ENCODE results near the gene STRADA.

The STRADA gene

GRCh38 chr17:63701456-63701820 is 40.2 kb downstream of the STRADA start:
- Histone ChIP-seq H3K9me3 (no peaks in the 10 kb centered on the region), H3K4me3 (ENCODE audit: low read depth in 1 of 2, low read length in 1 of 2) (peak overlapping the region; percentile 73 to 98), H3K36me3 (peaks cover 58% of the 10 kb centered on the region), H3K27me3 (no peaks in the 10 kb centered on the region), H3K4me1 (ENCODE audit: control insufficient read depth in 1 of 2, insufficient read depth in 1 of 2, low read depth in 1 of 2, low read length in 1 of 2) (peaks cover 47 to 58% of the 10 kb centered on the region in 2 experiments), H3K27ac (peak overlapping the region; percentile 100)
- TF ChIP-seq CTCF (IDR thresholded peaks at IDR 0.05) = no peak

GRCh38 chr17:63700528-63701455 is 40.8 kb downstream of the STRADA start:
- peak overlapping the region; percentile 73 to 98 for H3K4me3 ChIP-seq (ENCODE audit: low read depth in 1 of 2, low read length in 1 of 2)
- peaks cover 47 to 57% of the 10 kb centered on the region in 2 experiments for H3K4me1 ChIP-seq (ENCODE audit: control insufficient read depth in 1 of 2, insufficient read depth in 1 of 2, low read depth in 1 of 2, low read length in 1 of 2)
- no peaks in the 10 kb centered on the region for H3K9me3 ChIP-seq
- peaks cover 58% of the 10 kb centered on the region for H3K36me3 ChIP-seq
- H3K27me3 ChIP-seq = no peaks in the 10 kb centered on the region
- peak; percentile 36 for TF ChIP-seq CTCF (IDR thresholded peaks at IDR 0.05)
- peak overlapping the region; percentile 100 for H3K27ac ChIP-seq

DNA sequence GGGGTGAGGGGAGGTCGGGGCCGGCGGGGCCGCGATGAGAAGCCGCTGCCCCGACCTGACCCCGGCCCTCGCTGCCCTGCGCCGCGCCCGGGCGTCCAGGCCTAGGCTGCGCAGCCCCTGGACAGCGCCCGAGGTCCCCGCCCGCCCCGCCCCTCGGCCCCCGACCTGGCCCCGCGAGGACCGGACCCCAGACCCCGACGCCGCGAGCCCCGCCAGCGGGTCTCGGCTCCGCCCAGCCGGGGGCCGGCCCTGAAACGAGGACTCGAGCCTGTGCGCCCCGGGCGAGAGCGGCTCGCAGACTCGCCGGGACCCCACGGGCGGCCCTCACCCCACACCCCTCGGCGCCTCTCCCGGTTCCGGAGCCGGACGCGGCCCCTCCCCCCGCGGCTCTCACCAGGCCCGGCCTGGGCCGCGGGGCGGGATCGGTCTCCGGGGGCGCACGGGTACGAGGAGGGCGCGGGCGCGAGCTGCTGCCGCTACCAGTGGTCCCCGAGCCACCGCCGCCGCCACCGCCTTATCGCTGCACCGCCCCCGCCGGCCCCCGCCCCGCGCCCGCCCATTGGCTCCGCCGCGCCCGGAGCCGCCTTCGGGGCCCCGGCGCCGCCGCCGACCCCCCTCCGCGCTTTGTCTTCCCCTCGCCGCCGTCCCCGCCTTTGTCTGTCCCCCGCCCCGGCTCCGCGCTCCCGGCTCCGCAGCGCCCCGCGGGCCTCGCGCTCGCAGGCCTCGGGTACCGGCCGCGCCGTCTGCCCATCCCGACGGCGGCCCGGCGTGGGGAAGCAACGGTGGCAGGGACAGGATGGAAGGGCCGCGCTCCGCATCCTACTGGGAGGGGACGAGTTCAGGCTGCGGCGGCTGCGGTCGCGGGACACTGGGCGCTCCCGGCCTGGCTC is 41.7 kb downstream of the STRADA start, which contains the start of gene LIMD2:
LIMD2 (minus strand) TSS at position 488 of the 890 bp plus-strand sequence. CDS start 827 bp downstream, outside the sequence.
- H3K36me3 ChIP-seq = peaks cover 59% of the 10 kb centered on the region
- peaks cover 43 to 53% of the 10 kb centered on the region in 2 experiments for H3K4me1 ChIP-seq (ENCODE audit: control insufficient read depth in 1 of 2, insufficient read depth in 1 of 2, low read depth in 1 of 2, low read length in 1 of 2)
- peak within 1 kb of the TSS; percentile 73 to 98 for H3K4me3 ChIP-seq (ENCODE audit: low read depth in 1 of 2, low read length in 1 of 2)
- no peaks in the 10 kb centered on the region for H3K27me3 ChIP-seq
- H3K9me3 ChIP-seq = no peaks in the 10 kb centered on the region
- H3K27ac ChIP-seq = peak within 1 kb of the TSS; percentile 100
- TF ChIP-seq CTCF (IDR thresholded peaks at IDR 0.05) = no peak

DNA sequence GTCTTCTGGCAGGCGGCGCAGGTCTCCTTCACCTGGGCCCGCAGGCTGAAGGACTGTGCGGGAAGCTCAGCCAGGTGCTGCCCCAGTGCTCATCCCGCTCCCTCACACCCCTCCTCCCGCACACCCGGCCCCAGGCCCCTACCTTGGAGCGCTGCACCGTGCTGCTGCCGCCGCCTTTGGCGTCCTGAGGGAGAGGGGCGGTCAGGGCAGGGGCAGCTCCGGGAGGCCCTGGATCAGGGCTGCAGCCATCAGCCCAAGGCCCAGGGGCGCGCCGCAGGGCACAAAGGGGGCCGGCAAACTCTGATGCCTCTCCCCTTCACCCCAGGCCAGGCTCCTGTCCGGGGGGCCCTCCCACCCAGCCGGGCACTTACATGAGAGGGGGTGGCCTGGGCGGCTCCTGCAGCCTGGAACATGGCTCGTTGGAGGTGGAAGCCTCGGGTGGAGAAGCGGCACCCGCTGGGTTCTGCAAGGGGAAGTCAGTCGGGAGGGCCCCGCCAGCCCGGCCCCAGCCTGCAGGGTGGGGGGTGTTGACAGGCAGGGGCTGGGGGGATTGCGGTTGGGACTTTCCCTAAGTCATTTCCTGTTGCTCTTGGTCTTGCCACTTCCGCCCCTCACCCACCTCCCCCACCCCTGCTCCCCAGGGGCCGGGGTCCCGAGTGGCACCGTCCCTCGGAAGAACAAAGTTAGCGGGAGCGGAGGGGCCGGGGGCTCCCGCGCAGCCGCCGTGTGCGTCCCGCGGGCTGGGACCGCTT is 42.5 kb downstream of the STRADA start:
- H3K4me3 ChIP-seq (ENCODE audit: low read depth in 1 of 2, low read length in 1 of 2) = peak overlapping the region; percentile 73 to 98
- H3K36me3 ChIP-seq = peaks cover 58% of the 10 kb centered on the region
- H3K27ac ChIP-seq = peak overlapping the region; percentile 100
- H3K9me3 ChIP-seq = no peaks in the 10 kb centered on the region
- H3K4me1 ChIP-seq (ENCODE audit: control insufficient read depth in 1 of 2, insufficient read depth in 1 of 2, low read depth in 1 of 2, low read length in 1 of 2) = peaks cover 43 to 53% of the 10 kb centered on the region in 2 experiments
- no peaks in the 10 kb centered on the region for H3K27me3 ChIP-seq
- no peak for TF ChIP-seq CTCF (IDR thresholded peaks at IDR 0.05)

- TF ChIP-seq CTCF (IDR thresholded peaks at IDR 0.05) = no peak
- H3K4me1 ChIP-seq (ENCODE audit: control insufficient read depth in 1 of 2, insufficient read depth in 1 of 2, low read depth in 1 of 2, low read length in 1 of 2) = peaks cover 41 to 50% of the 10 kb centered on the region in 2 experiments
- H3K27me3 ChIP-seq = no peaks in the 10 kb centered on the region
- H3K27ac ChIP-seq = peak overlapping the region; percentile 100
- no peaks in the 10 kb centered on the region for H3K9me3 ChIP-seq
- peaks cover 58% of the 10 kb centered on the region for H3K36me3 ChIP-seq
- peak overlapping the region; percentile 73 to 98 for H3K4me3 ChIP-seq (ENCODE audit: low read depth in 1 of 2, low read length in 1 of 2)
Measured at GRCh38 chr17:63698381-63698885, 43.2 kb downstream of the STRADA start.
